ENCODE data around the gene ARL17B.
"Not testable (repeated sequence)": the region's sequence is repeated elsewhere in the genome, so short reads cannot be mapped to it uniquely, and the experiment has no call there.

Gene ARL17B

GRCh38 chr17:46290906-46291546, 70.5 kb downstream of the ARL17B start:
- not testable (repeated sequence) for DNase-seq (ENCODE audit: low spot score)

GRCh38 chr17:46287587-46287986, 74.0 kb downstream of the ARL17B start:
- not testable (repeated sequence) for DNase-seq (ENCODE audit: low spot score)

DNA sequence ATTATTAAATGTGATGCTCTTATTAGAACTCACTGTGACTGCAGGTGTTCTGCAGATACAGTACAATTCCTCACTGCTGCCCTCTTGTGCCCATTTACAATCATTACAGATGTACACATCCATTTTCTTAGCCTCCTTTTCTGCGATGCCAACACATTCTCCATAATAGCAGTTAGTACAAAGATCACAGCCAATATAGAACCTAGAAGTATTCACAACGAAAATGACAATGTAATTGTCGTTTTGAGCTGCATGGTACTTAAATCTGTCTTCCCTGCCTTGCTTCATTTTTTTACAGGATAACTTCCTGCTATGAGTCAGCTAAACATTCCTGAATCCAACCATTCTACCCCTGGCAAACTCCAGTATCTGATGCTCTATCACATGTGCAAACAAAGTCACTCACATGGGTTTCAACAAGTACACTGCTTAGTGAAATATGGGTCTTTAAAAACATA, 74.8 kb downstream of the ARL17B start:
- peak; percentile 64 for DNase-seq (ENCODE audit: low spot score)

DNA sequence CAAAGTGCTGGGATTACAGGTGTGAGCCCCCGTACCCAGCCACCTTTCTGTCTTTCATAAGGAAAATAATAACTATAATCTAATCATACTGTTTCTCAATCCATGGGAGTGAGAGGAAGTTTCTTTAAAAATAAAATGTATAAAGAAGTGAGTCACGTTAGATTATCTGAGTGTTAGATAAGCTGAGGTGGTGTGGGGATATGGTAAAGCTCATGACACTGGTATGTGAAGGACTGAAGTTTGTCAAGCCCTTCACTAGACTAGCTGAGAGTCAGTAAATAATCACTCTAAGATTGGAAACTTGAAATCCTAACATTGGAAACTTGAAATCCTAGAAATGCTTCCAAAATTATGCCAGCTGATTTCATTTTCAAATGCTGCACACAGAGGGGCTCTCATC, 76.1 kb downstream of the ARL17B start:
- not testable (repeated sequence) for DNase-seq (ENCODE audit: low spot score)

- not testable (repeated sequence) for DNase-seq (ENCODE audit: low spot score)
These were observed 77.1 kb downstream of the ARL17B start for GRCh38 chr17:46284467-46284866.

DNA sequence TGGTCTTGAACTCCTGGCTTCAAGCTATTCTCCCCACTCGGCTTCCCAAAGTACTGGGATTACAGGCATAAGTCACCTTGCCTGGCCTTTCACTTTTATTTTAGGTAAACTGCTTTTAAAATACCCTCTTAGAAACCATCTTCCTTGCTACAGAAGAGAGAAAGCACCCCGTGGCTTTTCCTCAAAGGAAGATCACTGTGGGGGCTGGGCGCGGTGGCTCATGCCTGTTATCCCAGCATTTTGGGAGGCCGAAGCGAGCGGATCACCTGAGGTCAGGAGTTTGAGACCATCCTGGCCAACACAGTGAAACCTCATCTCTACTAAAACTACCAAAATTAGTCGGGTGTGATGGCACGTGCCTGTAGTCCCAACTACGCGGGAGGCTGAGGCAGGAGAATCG, 78.9 kb downstream of the ARL17B start:
- not testable (repeated sequence) for DNase-seq (ENCODE audit: low spot score)

- DNase-seq (ENCODE audit: low spot score) = not testable (repeated sequence)
These were observed 80.2 kb downstream of the ARL17B start for GRCh38 chr17:46281336-46281735.

GRCh38 chr17:46276728-46277479, 84.7 kb downstream of the ARL17B start:
- not testable (repeated sequence) for DNase-seq (ENCODE audit: low spot score)

GRCh38 chr17:46274238-46274637, 87.3 kb downstream of the ARL17B start:
- no peak for DNase-seq (ENCODE audit: low spot score)

DNA sequence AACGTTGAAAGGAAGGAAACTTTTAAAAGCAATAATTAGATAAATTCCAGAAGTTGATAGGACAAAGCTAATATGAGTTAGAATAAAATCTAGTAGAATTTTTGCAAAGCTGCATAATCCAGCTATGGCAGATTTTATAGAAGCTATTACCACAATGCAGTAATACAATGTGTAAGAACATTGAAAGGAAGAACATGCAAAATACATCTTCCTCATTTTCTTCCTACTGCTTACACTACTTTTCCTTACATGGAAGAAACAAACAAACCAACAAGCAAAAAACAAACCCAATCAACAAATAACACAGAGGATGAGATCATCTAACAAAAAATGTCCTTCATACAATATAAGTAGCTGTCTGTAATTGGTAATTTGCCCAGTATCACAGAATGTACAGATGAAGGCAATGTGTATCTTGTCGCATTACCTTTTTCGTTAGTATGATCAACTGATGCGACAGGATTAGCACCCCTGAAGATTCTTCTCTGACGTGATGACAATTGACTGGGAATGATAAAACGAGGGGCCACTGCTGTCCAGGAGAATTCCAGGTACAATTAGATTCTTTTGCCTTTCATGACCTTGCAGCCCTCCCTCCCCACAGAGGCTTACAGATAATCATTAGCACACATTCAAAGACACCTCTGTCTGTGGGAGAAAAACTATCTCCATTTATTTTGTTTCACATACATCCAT, 87.9 kb downstream of the ARL17B start:
- no peak for DNase-seq (ENCODE audit: low spot score)

GRCh38 chr17:46270032-46270431, 91.5 kb downstream of the ARL17B start:
- no peak for DNase-seq (ENCODE audit: low spot score)

GRCh38 chr17:46266656-46267544, 94.7 kb downstream of the ARL17B start:
- peak; percentile 87 for DNase-seq (ENCODE audit: low spot score)

DNA sequence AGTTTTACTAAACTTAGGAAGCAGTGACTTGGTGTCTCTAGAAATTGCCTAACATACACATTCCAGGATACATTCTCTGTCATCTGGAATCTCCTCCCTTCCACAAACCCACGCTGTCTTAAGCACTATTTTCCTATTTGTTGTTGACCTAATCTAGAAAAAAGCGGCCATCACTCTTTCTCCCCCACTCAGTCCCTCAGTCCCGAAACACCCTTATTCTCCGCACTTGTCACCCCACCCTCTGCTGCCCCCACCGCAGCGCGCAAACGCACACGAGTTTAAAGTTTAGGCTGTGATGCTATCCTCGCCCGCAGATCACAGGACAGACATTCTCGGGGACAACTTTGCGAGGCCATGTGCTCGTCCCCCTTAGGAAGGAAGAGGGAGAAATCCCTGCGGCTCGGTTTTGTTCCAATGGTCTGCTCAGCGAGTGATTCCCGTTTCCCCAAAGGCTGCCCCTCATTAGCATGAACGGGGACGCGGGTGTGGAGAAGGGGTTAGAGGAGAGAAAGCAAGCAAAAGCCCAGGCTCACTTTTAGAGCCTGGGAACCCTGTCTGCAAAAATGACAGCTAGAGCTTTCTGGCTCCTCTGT, 95.4 kb downstream of the ARL17B start:
- not testable (repeated sequence) for DNase-seq (ENCODE audit: low spot score)

- no peak for DNase-seq (ENCODE audit: low spot score)
These were observed 96.9 kb downstream of the ARL17B start for GRCh38 chr17:46264456-46265198.

GRCh38 chr17:46262271-46262670, 99.3 kb downstream of the ARL17B start:
- DNase-seq (ENCODE audit: low spot score) = no peak

GRCh38 chr17:46259845-46260661, 101.5 kb downstream of the ARL17B start:
- DNase-seq (ENCODE audit: low spot score) = not testable (repeated sequence)

DNA sequence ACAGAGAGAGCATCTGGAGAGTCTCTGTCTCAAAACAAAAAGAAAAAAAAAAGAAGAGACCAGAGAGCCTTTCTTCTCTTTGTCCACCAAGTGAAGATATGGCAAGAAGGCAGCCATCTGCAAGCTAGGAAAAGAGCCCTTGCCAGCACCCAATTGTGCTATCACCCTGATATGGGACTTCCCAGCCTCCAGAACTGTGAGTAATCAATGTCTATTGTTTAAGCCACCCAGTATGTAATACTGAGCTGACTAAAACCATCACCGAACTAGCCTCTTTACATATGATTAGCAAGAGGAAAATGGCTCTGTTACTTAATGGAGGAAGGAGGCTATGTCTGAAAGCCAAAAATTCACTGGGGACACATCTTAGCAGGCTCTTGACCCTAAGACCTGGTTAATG, 105.2 kb downstream of the ARL17B start:
- DNase-seq (ENCODE audit: low spot score) = not testable (repeated sequence)

DNA sequence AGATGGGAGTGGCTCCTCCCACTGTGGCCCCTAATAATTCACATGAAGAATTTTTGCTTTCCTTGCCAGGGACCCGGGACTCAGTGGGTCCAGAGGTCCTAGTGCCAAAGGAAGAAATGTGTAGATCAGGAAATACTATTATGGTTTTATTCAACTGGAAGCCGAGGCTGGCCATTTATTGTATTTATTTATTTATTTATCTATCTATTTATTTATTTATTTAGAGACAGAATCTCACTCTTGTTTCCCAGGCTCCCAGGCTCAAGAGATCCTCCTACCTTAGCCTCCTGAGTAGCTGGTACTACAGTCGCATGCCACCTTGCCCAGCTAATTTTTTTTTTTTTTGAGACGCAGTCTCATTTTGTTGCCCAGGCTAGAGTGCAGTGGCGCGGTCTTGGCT, 107.4 kb downstream of the ARL17B start:
- not testable (repeated sequence) for DNase-seq (ENCODE audit: low spot score)

GRCh38 chr17:46253722-46254121, 107.8 kb downstream of the ARL17B start:
- DNase-seq (ENCODE audit: low spot score) = not testable (repeated sequence)

GRCh38 chr17:46252804-46253203, 108.8 kb downstream of the ARL17B start:
- not testable (repeated sequence) for DNase-seq (ENCODE audit: low spot score)

All from kidney capillary endothelial cell (primary cell).